Keratinocyte (primary cell): Measurements from ENCODE around the gene HES2. TPM values are rescaled to one million over a fixed set of nuclear protein-coding genes. Genes with fewer than 3 reads are reported as not detected.
A peak's percentile ranks its signal among the peaks of the same experiment; 100 is the strongest.
"Not testable (repeated sequence)": the region's sequence is repeated elsewhere in the genome, so short reads cannot be mapped to it uniquely, and the experiment has no call there.

Experiments used
- DNase-seq: peaks from one replicate; pipeline ENCODE4 v3.0.0-alpha.2; 2011; ENCODE audit warnings: low read depth, missing footprints, low spot score
- FAIRE-seq: peaks from 2 replicates; lab custom pipeline; 2011; peaks lifted over from hg19 to GRCh38; lab: Jason Lieb, UNC
- H2AFZ ChIP-seq: 2 replicates; pipeline ENCODE4 v1.6.0; 2012; ENCODE audit warnings: low read length, control low read depth, inconsistent platforms; ENCODE audit not compliant: control insufficient read depth
- H3K27ac ChIP-seq: 2 replicates; pipeline ENCODE4 v1.5.1; 2011; ENCODE audit warnings: low read length; ENCODE audit not compliant: control insufficient read depth, insufficient read depth
- H3K27me3 ChIP-seq: 3 replicates; pipeline ENCODE4 v1.6.0; 2011; ENCODE audit warnings: low read length; ENCODE audit not compliant: control insufficient read depth, insufficient read depth; ENCODE audit errors: extremely low read depth
- H3K36me3 ChIP-seq, 2 experiments: 2 replicates in 1 of 2; 3 replicates in 1 of 2; pipeline ENCODE4 v1.5.1; 2011; ENCODE audit warnings: low read length in 2 of 2, mild to moderate bottlenecking in 1 of 2; ENCODE audit not compliant: control insufficient read depth in 2 of 2, insufficient read depth in 2 of 2; ENCODE audit errors: extremely low read depth in 1 of 2
- H3K4me1 ChIP-seq: 3 replicates; pipeline ENCODE4 v1.5.1; 2011; ENCODE audit warnings: low read length; ENCODE audit not compliant: control insufficient read depth, insufficient read depth; ENCODE audit errors: extremely low read depth
- H3K4me2 ChIP-seq: 3 replicates; pipeline ENCODE4 v1.6.0; 2011; ENCODE audit warnings: low read depth, low read length; ENCODE audit not compliant: control insufficient read depth, insufficient read depth; ENCODE audit errors: extremely low read depth
- H3K4me3 ChIP-seq, 3 experiments: fragments of 200-600 bp in 1 of 3; sonication (generic) in 1 of 3; 2 replicates in 2 of 3; 3 replicates in 1 of 3; pipeline ENCODE4 v1.5.1; 2011 to 2016; ENCODE audit warnings: low read length in 3 of 3, mild to moderate bottlenecking in 3 of 3, control low read depth in 2 of 3, inconsistent platforms in 1 of 3, low read depth in 1 of 3, mixed read lengths in 1 of 3, mixed run types in 1 of 3, moderate library complexity in 1 of 3; ENCODE audit not compliant: control insufficient read depth in 2 of 3, insufficient read depth in 2 of 3; ENCODE audit errors: extremely low read depth in 1 of 3
- H3K79me2 ChIP-seq: 2 replicates; pipeline ENCODE4 v1.6.0; 2012; ENCODE audit warnings: low read length; ENCODE audit not compliant: control insufficient read depth, insufficient read depth
- H3K9ac ChIP-seq: 3 replicates; pipeline ENCODE4 v1.6.0; 2011; ENCODE audit warnings: low read length; ENCODE audit not compliant: control insufficient read depth, insufficient read depth; ENCODE audit errors: extremely low read depth
- H3K9me1 ChIP-seq: 3 replicates; pipeline ENCODE4 v1.6.0; 2011; ENCODE audit warnings: low read length; ENCODE audit not compliant: control insufficient read depth, insufficient read depth; ENCODE audit errors: extremely low read depth
- H3K9me3 ChIP-seq: 2 replicates; pipeline ENCODE4 v1.5.1; 2012; ENCODE audit warnings: low read depth, low read length; ENCODE audit not compliant: control insufficient read depth
- H4K20me1 ChIP-seq: 3 replicates; pipeline ENCODE4 v1.6.0; 2011; ENCODE audit warnings: low read length; ENCODE audit not compliant: control insufficient read depth, insufficient read depth; ENCODE audit errors: extremely low read depth
- EZH2 ChIP-seq: IDR thresholded peaks from one replicate; pipeline ENCODE4 v1.6.1; 2012; ENCODE audit warnings: inconsistent platforms, mild to moderate bottlenecking, low read length, moderate library complexity
- dilution Hi-C: fragments of 300-500 bp; cut with MboI; formaldehyde crosslinking; loops from one replicate; pipeline ENCODE4 v1.7.0; 2020; ENCODE audit warnings: low sequenced_read_pairs; ENCODE audit not compliant: extremely low pct_ligation_motif_present
- polyA plus RNA-seq, 5 experiments: library from polyadenylated mRNA; depleted of rRNA in 3 of 5; stranded (reverse) in 3 of 5; stranded (forward) in 1 of 5; unstranded in 1 of 5; fragments of >200 nt; gene quantifications; 1 replicate in 1 of 5; 2 replicates in 3 of 5; 3 replicates in 1 of 5; pipeline versions ENCODE4 v1.2.1 to v1.2.3, GENCODE V29; 2011 to 2012; ENCODE audit warnings: missing spikeins in 2 of 5, low read depth in 1 of 5, low replicate concordance in 1 of 5
- TF ChIP-seq, protein P1 (sequence below), 3 experiments: IDR thresholded peaks in 1 of 3; conservative IDR thresholded peaks in 1 of 3; optimal IDR thresholded peaks in 1 of 3; 2 replicates in 2 of 3; 3 replicates in 1 of 3; pipeline versions ENCODE3 to v1.5.1; 2011; ENCODE audit warnings: low read length in 3 of 3, mild to moderate bottlenecking in 3 of 3, moderate library complexity in 2 of 3, control low read depth in 1 of 3, inconsistent platforms in 1 of 3; ENCODE audit not compliant: insufficient read depth in 2 of 3; ENCODE audit errors: extremely low read depth in 1 of 3

HES2 gene
- polyA plus RNA-seq, 1 donor (not counting 4 experiments of a cell fraction or from before 2014, with no cell fraction given) = 30.1 TPM

DNA sequence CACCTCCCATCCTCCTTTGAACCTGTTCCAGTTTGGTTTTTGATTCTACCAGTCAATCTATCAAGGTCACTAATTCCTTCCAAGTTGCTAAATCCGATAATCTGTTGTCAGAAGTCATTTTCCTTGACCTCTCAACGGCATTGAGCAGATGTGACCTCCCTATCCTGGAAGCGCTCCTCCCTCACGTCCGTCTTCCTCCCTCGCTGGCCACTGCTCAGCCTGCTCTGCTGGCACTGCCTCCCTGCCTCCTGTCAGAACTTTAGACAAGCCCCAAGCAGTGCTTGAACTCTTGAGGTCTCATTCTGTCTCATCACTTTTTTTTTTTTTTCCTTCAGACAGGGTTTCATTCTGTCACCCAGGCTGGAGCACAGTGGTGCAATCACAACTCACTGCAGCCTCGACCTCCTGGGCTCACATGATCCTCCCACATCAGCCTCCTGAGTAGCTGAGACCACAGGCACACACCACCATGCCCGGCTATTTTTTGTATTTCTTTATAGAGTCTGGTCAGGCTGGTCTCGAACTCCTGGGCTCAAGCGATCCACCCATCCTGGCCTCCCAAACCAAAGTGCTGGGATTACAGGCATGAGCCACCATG is 21.8 kb downstream of the HES2 start:
- Histone ChIP-seq H3K79me2 (no peaks in the 10 kb centered on the region), H3K36me3 (no peaks in the 10 kb centered on the region), H3K9me3 (no peaks in the 10 kb centered on the region), H3K27ac (no peak overlapping the region), H2AFZ (no peak overlapping the region), H3K4me2 (no peak overlapping the region), H3K4me3 (no peak overlapping the region), H3K9ac (no peak overlapping the region), H4K20me1 (no peaks in the 10 kb centered on the region), H3K4me1 (peaks cover 7% of the 10 kb centered on the region), H3K9me1 (no peaks in the 10 kb centered on the region), H3K27me3 (no peaks in the 10 kb centered on the region)
- dilution Hi-C loops = no loop called here
- FAIRE-seq (no peak), DNase-seq (no peak)
- TF ChIP-seq, protein P1, sequence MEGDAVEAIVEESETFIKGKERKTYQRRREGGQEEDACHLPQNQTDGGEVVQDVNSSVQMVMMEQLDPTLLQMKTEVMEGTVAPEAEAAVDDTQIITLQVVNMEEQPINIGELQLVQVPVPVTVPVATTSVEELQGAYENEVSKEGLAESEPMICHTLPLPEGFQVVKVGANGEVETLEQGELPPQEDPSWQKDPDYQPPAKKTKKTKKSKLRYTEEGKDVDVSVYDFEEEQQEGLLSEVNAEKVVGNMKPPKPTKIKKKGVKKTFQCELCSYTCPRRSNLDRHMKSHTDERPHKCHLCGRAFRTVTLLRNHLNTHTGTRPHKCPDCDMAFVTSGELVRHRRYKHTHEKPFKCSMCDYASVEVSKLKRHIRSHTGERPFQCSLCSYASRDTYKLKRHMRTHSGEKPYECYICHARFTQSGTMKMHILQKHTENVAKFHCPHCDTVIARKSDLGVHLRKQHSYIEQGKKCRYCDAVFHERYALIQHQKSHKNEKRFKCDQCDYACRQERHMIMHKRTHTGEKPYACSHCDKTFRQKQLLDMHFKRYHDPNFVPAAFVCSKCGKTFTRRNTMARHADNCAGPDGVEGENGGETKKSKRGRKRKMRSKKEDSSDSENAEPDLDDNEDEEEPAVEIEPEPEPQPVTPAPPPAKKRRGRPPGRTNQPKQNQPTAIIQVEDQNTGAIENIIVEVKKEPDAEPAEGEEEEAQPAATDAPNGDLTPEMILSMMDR (optimal IDR thresholded peaks at IDR 0.05 in 1 of 3, IDR thresholded peaks at IDR 0.05 in 1 of 3, conservative IDR thresholded peaks at IDR 0.05 in 1 of 3; ENCODE audit: extremely low read depth in 1 of 3, insufficient read depth in 2 of 3, low read length in 3 of 3) = no peak
- TF ChIP-seq EZH2 = no peak

DNA sequence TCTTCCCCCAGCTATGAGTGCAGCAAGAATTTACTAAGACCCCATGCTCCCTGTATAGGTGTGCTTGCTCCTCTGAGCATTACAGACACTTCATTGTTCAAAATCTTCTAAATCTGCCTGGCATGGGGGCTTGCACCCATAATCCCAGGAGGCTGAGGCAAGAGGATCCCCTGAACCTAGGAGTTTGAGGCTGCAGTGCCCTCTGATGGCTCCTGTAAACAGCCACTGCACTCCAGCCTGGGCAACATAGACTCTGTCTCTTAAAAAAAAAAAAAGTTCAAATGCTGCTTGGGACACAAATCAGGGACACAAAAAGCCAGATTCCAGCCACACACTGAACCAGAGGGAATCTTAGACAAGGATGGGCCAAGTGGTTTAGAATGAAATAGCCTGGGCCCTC is 22.7 kb downstream of the HES2 start:
- no peak overlapping the region for H3K9ac ChIP-seq
- H3K27me3 ChIP-seq = no peaks in the 10 kb centered on the region
- no peak overlapping the region for H3K27ac ChIP-seq
- peaks cover 8% of the 10 kb centered on the region for H3K79me2 ChIP-seq
- no peak for DNase-seq
- H3K4me3 ChIP-seq = no peak overlapping the region
- H3K9me1 ChIP-seq = no peaks in the 10 kb centered on the region
- peaks cover 14% of the 10 kb centered on the region for H3K4me1 ChIP-seq
- no peak overlapping the region for H3K4me2 ChIP-seq
- FAIRE-seq = no peak
- no peaks in the 10 kb centered on the region for H3K36me3 ChIP-seq
- dilution Hi-C loops = no loop called here
- peaks cover 2% of the 10 kb centered on the region for H4K20me1 ChIP-seq
- H3K9me3 ChIP-seq = no peaks in the 10 kb centered on the region
- no peak for TF ChIP-seq EZH2
- TF ChIP-seq, protein P1 (optimal IDR thresholded peaks at IDR 0.05 in 1 of 3, IDR thresholded peaks at IDR 0.05 in 1 of 3, conservative IDR thresholded peaks at IDR 0.05 in 1 of 3; ENCODE audit: extremely low read depth in 1 of 3, insufficient read depth in 2 of 3, low read length in 3 of 3) = peak; percentile 30 to 56 (median 36)
- no peak overlapping the region for H2AFZ ChIP-seq

DNA sequence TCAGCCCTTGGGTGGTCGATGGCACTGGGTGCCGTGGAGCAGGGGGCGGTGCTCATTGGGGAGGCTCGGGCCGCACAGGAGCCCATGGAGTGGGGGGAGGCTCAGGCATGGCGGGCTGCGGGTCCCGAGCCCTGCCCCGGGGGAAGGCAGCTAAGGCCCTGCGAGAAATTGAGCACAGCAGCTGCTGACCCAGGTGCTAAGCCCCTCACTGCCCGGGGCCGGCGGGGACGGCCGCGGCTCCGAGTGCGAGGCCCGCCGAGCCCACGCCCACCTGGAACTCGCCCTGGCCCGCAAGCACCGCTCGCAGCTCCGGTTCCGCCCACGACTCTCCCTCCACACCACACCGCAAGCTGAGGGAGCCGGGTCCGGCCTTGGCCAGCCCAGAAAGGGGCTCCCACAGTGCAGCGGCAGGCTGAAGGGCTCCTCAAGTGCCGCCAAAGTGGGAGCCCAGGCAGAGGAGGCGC is 23.9 kb downstream of the HES2 start:
- H2AFZ ChIP-seq, FAIRE-seq, H3K9me1 ChIP-seq, dilution Hi-C loops, H3K27me3 ChIP-seq, H3K36me3 ChIP-seq, H4K20me1 ChIP-seq, H3K4me3 ChIP-seq, H3K9me3 ChIP-seq, DNase-seq, H3K9ac ChIP-seq, H3K4me2 ChIP-seq, H3K27ac ChIP-seq: not testable (repeated sequence)
- H3K4me1 ChIP-seq = peaks cover 20% of the 10 kb centered on the region
- H3K79me2 ChIP-seq = peaks cover 20% of the 10 kb centered on the region

DNA sequence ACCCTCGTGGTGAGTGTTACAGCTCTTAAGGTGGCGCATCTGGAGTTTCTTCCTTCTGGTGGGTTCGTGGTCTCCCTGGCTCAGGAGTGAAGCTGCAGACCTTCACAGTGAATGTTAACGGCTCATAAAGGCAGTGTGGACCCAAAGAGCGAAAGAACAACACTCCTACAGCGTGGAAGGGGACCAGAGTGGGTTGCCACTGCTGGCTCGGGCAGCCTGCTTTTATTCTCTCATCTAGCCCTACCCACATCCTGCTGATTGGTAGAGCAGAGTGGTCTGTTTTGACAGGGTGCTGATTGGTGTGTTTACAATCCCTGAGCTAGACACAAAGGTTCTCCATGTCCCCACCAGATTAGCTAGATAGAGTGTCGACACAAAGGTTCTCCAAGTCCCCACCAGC is 24.6 kb downstream of the HES2 start:
- H3K27me3 ChIP-seq, H3K4me2 ChIP-seq, H3K27ac ChIP-seq, DNase-seq, H3K9me1 ChIP-seq, FAIRE-seq, H3K4me3 ChIP-seq, H3K9me3 ChIP-seq, H2AFZ ChIP-seq, H4K20me1 ChIP-seq, H3K9ac ChIP-seq, dilution Hi-C loops, H3K36me3 ChIP-seq: not testable (repeated sequence)
- peaks cover 20% of the 10 kb centered on the region for H3K4me1 ChIP-seq
- H3K79me2 ChIP-seq = peaks cover 27% of the 10 kb centered on the region
